GM21723 (cell line): ENCODE measurements around the gene GJD4.

Source experiments
- ATAC-seq: cut with Tn5 transposase; IDR thresholded peaks from one replicate; pipeline ENCODE4 v1.9.1; 2021; ENCODE audit warnings: mild to moderate bottlenecking, moderate library complexity; ENCODE audit not compliant: unreplicated experiment

The GJD4 gene

DNA sequence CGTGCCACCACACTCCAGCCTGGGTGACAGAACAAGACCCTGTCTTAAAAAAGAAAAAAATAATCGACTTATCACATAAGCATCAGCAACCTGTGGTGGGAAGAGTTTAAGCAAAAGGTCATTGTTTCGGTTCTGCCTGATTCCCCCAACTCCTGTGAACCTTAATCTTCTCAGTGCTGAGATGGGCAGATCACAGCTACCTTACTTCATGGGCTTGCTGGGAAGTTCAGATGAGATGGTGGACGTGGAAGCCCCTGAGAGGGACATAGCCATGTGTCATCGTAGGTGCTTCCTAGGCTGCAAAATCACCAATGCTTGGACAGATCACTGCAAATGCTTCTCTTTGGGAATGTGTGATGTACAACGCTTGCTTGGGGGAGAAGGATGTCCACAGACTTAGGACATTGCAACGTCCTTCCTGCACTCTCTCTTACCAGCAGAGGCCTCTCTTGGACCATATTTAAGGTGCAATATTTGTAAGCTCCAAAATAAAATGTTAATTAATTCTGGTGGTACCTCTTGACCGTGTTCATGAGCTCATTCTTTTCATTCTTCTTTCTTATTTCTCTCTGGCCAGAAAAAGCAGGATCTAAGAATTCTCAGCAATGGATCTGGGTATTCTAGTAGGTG is 8.6 kb downstream of the GJD4 start:
- ATAC-seq: no peak

- ATAC-seq: no peak
These were observed 9.2 kb downstream of the GJD4 start for GRCh38 chr10:35614312-35614711.

DNA sequence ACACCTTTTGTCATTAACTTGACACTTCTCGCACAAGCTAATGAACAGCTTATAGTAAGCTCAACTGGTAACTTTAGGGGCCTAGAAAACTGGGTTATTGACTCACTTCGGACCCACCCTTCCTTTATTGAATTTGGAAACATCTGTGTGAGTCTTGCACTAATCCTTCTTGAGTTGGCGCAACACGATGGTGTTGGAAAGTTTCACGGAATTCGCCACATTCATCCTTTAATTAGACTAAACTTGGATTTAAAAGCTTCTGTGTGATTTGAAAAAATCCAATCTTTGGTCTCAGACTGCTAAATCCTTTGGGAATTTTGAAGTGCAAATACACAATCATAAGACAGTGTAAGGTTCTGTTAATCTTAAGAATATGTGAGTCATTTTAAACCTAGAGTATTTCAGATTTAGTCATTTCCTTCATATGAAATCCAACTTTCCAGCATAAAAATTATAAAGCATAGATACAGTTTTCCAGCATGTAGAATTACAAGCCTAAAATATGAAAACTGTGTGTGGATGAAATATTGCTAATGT is 21.9 kb downstream of the GJD4 start:
- no peak for ATAC-seq

DNA sequence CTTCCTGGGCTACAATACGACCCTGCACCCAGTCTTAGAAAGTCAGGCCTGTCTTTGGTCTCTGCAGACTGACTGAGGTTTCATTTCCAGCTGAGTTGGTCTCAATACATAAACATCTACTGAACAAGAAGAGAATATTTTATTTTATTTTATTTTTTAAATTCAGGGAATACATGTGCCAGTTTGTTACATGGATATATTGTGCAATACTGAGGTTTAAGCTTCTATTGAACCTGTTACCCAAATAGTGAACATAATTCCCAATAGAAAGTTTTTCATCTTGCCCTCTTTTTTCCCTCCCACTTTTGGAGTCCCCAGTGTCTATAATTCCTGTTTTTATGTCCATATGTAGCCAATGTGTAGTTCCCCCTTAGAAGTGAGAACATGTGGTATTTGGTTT is 26.3 kb downstream of the GJD4 start:
- no peak for ATAC-seq

GRCh38 chr10:35632027-35632426 is 26.9 kb downstream of the GJD4 start:
- no peak for ATAC-seq

DNA sequence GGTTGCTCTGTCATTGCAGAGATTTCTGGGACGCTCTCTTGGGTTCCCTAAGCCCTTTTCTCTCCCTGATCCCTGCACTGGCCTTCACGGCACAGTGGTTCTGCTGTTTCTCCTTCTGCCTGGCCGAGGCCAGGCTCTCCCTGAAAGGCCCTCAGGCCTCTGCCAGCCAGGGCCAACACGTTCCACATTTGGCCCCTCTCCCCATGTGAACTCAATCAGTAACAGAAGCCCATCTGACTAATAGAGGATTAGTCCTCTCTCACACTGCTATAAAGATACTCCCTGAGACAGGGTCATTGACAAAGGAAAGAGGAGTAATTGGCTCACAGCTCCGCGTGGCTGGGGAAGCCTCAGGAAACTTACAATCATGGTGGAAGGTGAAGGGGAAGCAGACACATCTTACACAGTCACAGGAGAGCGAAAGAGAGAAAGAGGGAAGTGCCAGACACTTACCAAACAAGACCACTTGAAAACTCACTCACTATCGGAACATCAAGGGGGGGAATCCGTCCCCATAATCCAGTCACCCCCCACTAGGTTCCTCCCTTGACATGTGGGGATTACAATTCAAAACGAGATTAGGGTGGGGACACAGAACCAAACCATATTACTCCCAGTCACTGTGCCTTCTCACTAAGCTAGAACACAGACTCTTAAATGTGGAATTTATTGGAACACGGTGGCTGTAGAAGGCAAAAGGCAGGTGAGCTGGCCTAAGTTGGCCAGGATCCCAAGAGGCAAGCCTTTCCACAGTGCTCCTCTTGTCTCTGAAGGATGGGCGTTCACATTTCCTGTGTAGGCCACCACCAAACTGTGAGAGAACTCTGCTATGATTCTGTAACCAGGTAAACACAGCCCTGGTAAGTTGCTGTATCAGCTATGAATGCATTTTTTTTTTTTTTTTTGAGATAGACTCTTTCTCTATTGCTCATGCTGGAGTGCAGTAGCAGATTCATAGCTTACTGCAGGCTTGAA is 28.2 kb downstream of the GJD4 start:
- ATAC-seq: no peak

GRCh38 chr10:35635576-35635975 is 30.4 kb downstream of the GJD4 start:
- peak; percentile 83 for ATAC-seq

GRCh38 chr10:35636956-35637355 is 31.8 kb downstream of the GJD4 start:
- ATAC-seq: no peak

DNA sequence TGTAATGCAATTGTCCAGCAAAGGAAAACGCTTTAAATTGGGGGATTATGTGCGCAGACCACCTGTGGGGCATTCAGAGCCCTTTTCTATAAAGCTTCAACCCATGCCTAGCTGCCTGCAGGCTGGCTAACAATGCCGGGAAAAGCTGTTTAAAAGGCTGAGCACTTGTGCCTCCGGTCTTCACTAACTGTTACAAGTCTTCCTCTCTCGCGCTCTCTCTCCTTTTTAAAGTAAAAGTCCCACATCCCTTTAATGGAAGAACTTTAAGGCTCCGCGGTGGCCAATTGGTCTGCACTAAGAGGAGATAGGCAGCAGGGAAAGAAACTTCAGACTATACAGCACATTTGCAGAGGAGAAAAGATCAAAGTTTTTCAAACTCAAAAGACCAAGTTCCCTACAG is 32.3 kb downstream of the GJD4 start:
- ATAC-seq: no peak

DNA sequence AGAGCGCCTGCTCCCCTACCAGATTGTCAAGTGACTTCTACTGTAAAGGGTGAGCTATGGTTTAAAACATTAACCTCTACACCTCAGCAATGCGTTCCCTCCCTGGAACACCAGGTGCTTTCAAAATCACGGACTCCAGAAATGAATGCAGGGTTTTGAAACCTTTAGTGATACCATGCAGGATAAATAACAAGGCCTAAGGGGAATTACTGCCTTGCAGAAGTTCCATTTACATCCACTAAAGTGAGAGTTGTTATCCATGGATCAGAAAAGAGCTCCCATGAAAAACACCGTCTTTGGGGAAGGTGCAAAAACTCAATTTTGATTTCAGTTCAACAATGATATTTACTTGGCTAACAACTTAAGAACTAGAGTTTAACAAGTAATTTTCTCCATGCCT is 33.0 kb downstream of the GJD4 start:
- ATAC-seq: no peak

GRCh38 chr10:35639021-35639727 is 34.0 kb downstream of the GJD4 start:
- ATAC-seq: no peak

- ATAC-seq: no peak
These were observed 34.7 kb downstream of the GJD4 start for GRCh38 chr10:35639728-35640401.

GRCh38 chr10:35640474-35640873 is 35.3 kb downstream of the GJD4 start:
- ATAC-seq: peak; percentile 36

GRCh38 chr10:35640951-35641675 is 36.0 kb downstream of the GJD4 start:
- ATAC-seq: peak; percentile 36

- peak; percentile 29 for ATAC-seq
These were observed 36.5 kb downstream of the GJD4 start for GRCh38 chr10:35641676-35642034.

DNA sequence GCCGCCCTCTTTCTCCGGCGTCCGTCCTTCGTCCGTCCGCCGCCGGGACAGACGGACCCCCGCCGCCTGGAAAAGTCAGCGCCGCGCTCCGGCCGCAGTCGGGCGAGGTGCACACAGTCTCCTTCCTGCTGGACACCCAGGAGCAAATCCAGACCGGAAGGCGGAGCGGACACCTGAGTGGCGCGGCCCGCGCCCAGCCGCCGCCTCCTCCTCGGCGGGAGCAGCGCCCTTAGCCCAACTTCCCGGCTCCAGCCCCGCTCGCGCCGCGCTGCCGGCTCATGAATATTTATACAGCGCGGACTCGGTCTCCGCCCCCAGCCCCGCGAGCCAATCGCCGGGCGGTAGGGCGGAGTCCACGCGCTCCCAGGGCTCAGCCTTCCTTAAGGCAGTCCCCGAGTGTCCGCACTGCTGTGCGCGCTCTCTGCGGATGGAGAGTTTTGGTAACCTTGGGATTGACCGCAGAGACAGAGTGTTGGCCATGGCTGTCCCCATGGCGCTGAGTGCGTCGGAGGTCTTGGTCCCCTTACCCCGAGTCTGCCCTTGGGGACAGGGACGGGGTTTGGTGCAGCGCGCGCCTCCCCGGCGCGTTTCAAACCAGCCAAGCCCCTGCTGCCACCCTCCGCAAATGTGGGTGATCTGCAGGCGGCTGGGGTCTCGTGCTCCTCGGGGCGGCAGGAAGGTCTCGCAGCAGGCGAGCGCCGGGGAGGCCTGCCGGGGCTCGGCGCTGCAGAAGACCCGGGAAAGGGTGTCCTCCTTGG is 37.1 kb downstream of the GJD4 start, which contains the start of gene FZD8:
Gene FZD8 (minus strand): TSS at position 262 of the 758 bp plus-strand sequence. CDS start 867 bp downstream, outside the sequence.
- ATAC-seq: peak; percentile 92

DNA sequence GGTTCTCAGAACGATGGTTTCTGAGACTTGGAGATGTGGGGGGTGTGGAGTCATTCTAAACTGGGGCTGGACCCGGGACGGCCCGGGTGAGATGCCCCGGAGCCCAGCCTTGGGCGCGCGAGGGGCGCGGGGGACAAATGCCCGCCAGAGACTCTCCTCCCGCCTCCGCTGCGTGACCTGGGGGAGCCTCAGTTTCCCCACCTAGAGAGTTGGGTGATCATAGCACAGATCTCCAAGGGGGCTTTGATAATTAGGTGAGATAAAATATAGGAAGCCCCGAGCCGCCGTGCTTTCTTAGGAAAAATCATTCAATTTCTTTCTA is 37.6 kb downstream of the GJD4 start:
- no peak for ATAC-seq

- no peak for ATAC-seq
These were observed 38.3 kb downstream of the GJD4 start for GRCh38 chr10:35643151-35644049.
